ENCODE measurements around the gene TAGLN3.

TAGLN3 gene

GRCh38 chr3:111978583-111979433, 19.9 kb upstream of the TAGLN3 start, which contains the start of gene ABHD10:
ABHD10 (plus strand) TSS chr3:111979026; CDS start chr3:111979062, 36 bp downstream.
- peak; percentile 98 for DNase-seq

GRCh38 chr3:111979434-111980038, 19.2 kb upstream of the TAGLN3 start:
- DNase-seq: no peak

- peak; percentile 66 for DNase-seq
These were observed 17.8 kb upstream of the TAGLN3 start for GRCh38 chr3:111980716-111981456.

- DNase-seq: no peak
These were observed 17.3 kb upstream of the TAGLN3 start for GRCh38 chr3:111981457-111981763.

GRCh38 chr3:111984636-111985298, 14.0 kb upstream of the TAGLN3 start:
- no peak for DNase-seq

GRCh38 chr3:111986800-111987199, 11.9 kb upstream of the TAGLN3 start:
- no peak for DNase-seq

- no peak for DNase-seq
These were observed 9.6 kb upstream of the TAGLN3 start for GRCh38 chr3:111989061-111989678.

- DNase-seq: no peak
These were observed 5.7 kb upstream of the TAGLN3 start for GRCh38 chr3:111993038-111993437.

GRCh38 chr3:111999484-112000324, 982 bp downstream of the TAGLN3 start:
- no peak for DNase-seq

- DNase-seq: no peak
These were observed 1.6 kb downstream of the TAGLN3 start for GRCh38 chr3:112000367-112000771.

- DNase-seq: no peak
These were observed 2.2 kb downstream of the TAGLN3 start for GRCh38 chr3:112000966-112001365.

- DNase-seq: no peak
These were observed 2.8 kb downstream of the TAGLN3 start for GRCh38 chr3:112001526-112001925.

- peak; percentile 55 for DNase-seq
These were observed 3.6 kb downstream of the TAGLN3 start for GRCh38 chr3:112002096-112002971.

GRCh38 chr3:112003321-112004080, 4.8 kb downstream of the TAGLN3 start:
- no peak for DNase-seq

GRCh38 chr3:112004187-112004586, 5.5 kb downstream of the TAGLN3 start:
- no peak for DNase-seq

GRCh38 chr3:112004669-112005068, 5.9 kb downstream of the TAGLN3 start:
- no peak for DNase-seq

- no peak for DNase-seq
These were observed 6.5 kb downstream of the TAGLN3 start for GRCh38 chr3:112005091-112005672.

- no peak for DNase-seq
These were observed 8.9 kb downstream of the TAGLN3 start for GRCh38 chr3:112007633-112008032.

- no peak for DNase-seq
These were observed 10.9 kb downstream of the TAGLN3 start for GRCh38 chr3:112009670-112010069.

- no peak for DNase-seq
These were observed 11.9 kb downstream of the TAGLN3 start for GRCh38 chr3:112010636-112011035.

Measured in stimulated activated CD8-positive, alpha-beta memory T cell treated with anti-CD3 and anti-CD28 coated beads, Interleukin-4, amount 100 ng/mL, for 48 hours (primary cell).